Panc1 (cell line): ENCODE measurements around the gene SOX18. TPM values are rescaled to one million over a fixed set of nuclear protein-coding genes. Genes with fewer than 3 reads are reported as not detected.

Experiments
- ATAC-seq: fragments of 200-7000 bp; cut with Tn5 transposase; 2 replicates; pipeline ENCODE4 v1.9.1; 2020; ENCODE audit warnings: mild to moderate bottlenecking, moderate library complexity
- BruUV-seq: library from RNA; stranded (reverse); fragments of 400-500 nt; replicated peaks from 2 replicates; lab custom pipeline; 2021; lab: Mats Ljungman, UMichigan
- CTCF ChIA-PET: fragments of 300-600 bp; sonication (Branson Sonifier 250); formaldehyde crosslinking; loops from one replicate; lab custom pipeline; 2022; ENCODE audit warnings: antibody characterized with exemption; lab: Charles Lee
- POLR2A ChIA-PET: fragments of 300-600 bp; sonication (Branson Sonifier 250); formaldehyde crosslinking; loops from one replicate; lab custom pipeline; 2022; ENCODE audit warnings: antibody characterized with exemption; lab: Charles Lee
- DNase-seq: peaks from one replicate; pipeline ENCODE4 v3.0.0-alpha.2; 2010; ENCODE audit warnings: low read depth, low spot score
- H3K27ac ChIP-seq: 2 replicates; pipeline ENCODE4 v1.5.1; 2011; ENCODE audit warnings: mild to moderate bottlenecking, low read length, inconsistent platforms
- H3K27me3 ChIP-seq: fragments of 200-500 bp; sonication (Bioruptor generic); 2 replicates; pipeline ENCODE4 v1.6.0; 2014; ENCODE audit warnings: low read length, inconsistent platforms; ENCODE audit not compliant: control insufficient read depth, insufficient read depth
- H3K36me3 ChIP-seq: fragments of 200-500 bp; sonication (Bioruptor generic); 2 replicates; pipeline ENCODE4 v1.5.1; 2014; ENCODE audit warnings: inconsistent platforms, mild to moderate bottlenecking, low read length, moderate library complexity; ENCODE audit not compliant: control insufficient read depth, insufficient read depth
- H3K4me1 ChIP-seq: 2 replicates; pipeline ENCODE4 v1.5.1; 2011; ENCODE audit warnings: inconsistent platforms, mild to moderate bottlenecking, low read length, moderate library complexity; ENCODE audit not compliant: control insufficient read depth, insufficient read depth
- H3K4me3 ChIP-seq, 2 experiments: 2 replicates each; pipeline ENCODE4 v1.5.1; 2011 to 2012; ENCODE audit warnings: low read depth in 2 of 2, low read length in 2 of 2, mild to moderate bottlenecking in 2 of 2, inconsistent platforms in 1 of 2, moderate library complexity in 1 of 2
- H3K9me3 ChIP-seq: fragments of 200-500 bp; sonication (Bioruptor generic); 2 replicates; pipeline ENCODE4 v1.5.1; 2014; ENCODE audit warnings: low read depth, mild to moderate bottlenecking, inconsistent platforms, low read length, moderate library complexity; ENCODE audit not compliant: control insufficient read depth, insufficient read depth
- CTCF ChIP-seq: fragments of 450-650 bp; IDR thresholded peaks from 2 replicates; pipeline ENCODE4 v1.5.1; 2017; ENCODE audit warnings: mild to moderate bottlenecking
- POLR2AphosphoS5 ChIP-seq: IDR thresholded peaks from 2 replicates; pipeline ENCODE4 v1.6.1; 2012; ENCODE audit warnings: mild to moderate bottlenecking, low read depth, low read length, moderate library complexity
- REST ChIP-seq, 2 experiments: IDR thresholded peaks; 2 replicates each; pipeline ENCODE4 v1.6.1; 2011 to 2012; ENCODE audit warnings: low read depth in 2 of 2, control low read depth in 1 of 2, low read length in 1 of 2, mild to moderate bottlenecking in 1 of 2, moderate library complexity in 1 of 2; ENCODE audit not compliant: insufficient read depth in 1 of 2
- SIN3A ChIP-seq: IDR thresholded peaks from 2 replicates; pipeline ENCODE4 v1.6.1; 2012; ENCODE audit warnings: low read depth, mild to moderate bottlenecking, low read length, moderate library complexity, borderline replicate concordance; ENCODE audit not compliant: insufficient read depth
- TCF7L2 ChIP-seq: IDR thresholded peaks from 2 replicates; pipeline ENCODE4 v1.6.1; 2011; ENCODE audit warnings: mild to moderate bottlenecking, low read depth, low read length, inconsistent platforms
- in situ Hi-C: cut with HindIII; loops from 2 replicates; pipeline ENCODE4 v1.10.0; 2016; ENCODE audit warnings: low sequenced_read_pairs, low pct_unique_long_range_greater_than_20kb
- intact Hi-C: fragments of 100-400 bp; cut with micrococcal nuclease; formaldehyde crosslinking; loops from one replicate; pipeline ENCODE4 v1.10.0; 2022; ENCODE audit not compliant: unreplicated experiment
- total RNA-seq: library from RNA; stranded (reverse); gene quantifications from one replicate; pipeline ENCODE4 v1.2.1, GENCODE V29; 2021; ENCODE audit not compliant: unreplicated experiment

Gene SOX18
- total RNA-seq, 1 experiment from 2014 or later = 18.7 TPM

- BruUV-seq = TSS peak; percentile 56
- intact Hi-C loops = no loop called here
- in situ Hi-C loops = no loop called here
- TF ChIP-seq TCF7L2 (no peak), REST (IDR thresholded peaks at IDR 0.05; ENCODE audit: insufficient read depth in 1 of 2, low read depth in 2 of 2, low read length in 1 of 2) (no peak), CTCF (no peak), POLR2AphosphoS5 (no peak), SIN3A (no peak)
- Histone ChIP-seq H3K4me1 (peaks cover 23% of the 10 kb centered on the region), H3K9me3 (no peaks in the 10 kb centered on the region), H3K27ac (no peak overlapping the region), H3K36me3 (peaks cover 8% of the 10 kb centered on the region), H3K4me3 (no peak overlapping the region), H3K27me3 (no peaks in the 10 kb centered on the region)
- CTCF ChIA-PET = interaction anchor here (0.7 kb wide), 1 partner anchor 52 kb away, joined by 4 read pairs; no protein-coding TSS in a partner anchor
- POLR2A ChIA-PET = no interaction called here
- DNase-seq (no peak), ATAC-seq (no peak)
These were observed 17.6 kb downstream of the SOX18 start for GRCh38 chr20:64031822-64032314.

GRCh38 chr20:64030371-64031134 is 18.9 kb downstream of the SOX18 start:
- Histone ChIP-seq H3K4me1 (peaks cover 10% of the 10 kb centered on the region), H3K27ac (no peak overlapping the region), H3K36me3 (peaks cover 8% of the 10 kb centered on the region), H3K9me3 (no peaks in the 10 kb centered on the region), H3K4me3 (no peak overlapping the region), H3K27me3 (no peaks in the 10 kb centered on the region)
- DNase-seq = no peak
- intact Hi-C loops = no loop called here
- ATAC-seq = no peak
- in situ Hi-C loops = no loop called here
- BruUV-seq = no TSS peak
- POLR2A ChIA-PET = no interaction called here
- CTCF ChIA-PET = interaction anchor here (0.9 kb wide), 1 partner anchor 8 kb away, joined by 3 read pairs; no protein-coding TSS in a partner anchor
- TF ChIP-seq CTCF (no peak), POLR2AphosphoS5 (no peak), SIN3A (no peak), TCF7L2 (no peak), REST (IDR thresholded peaks at IDR 0.05; ENCODE audit: insufficient read depth in 1 of 2, low read depth in 2 of 2, low read length in 1 of 2) (no peak)
